Activated T-helper 1 cell treated with Interleukin-2 at 50 U/mL for 16 hours (primary cell): ENCODE measurements around the gene ZNF783.
"Not testable (repeated sequence)": the region's sequence is repeated elsewhere in the genome, so short reads cannot be mapped to it uniquely, and the experiment has no call there.

Experiments
- DNase-seq: peaks from one replicate; pipeline ENCODE4 v3.0.0-alpha.2; 2020; ENCODE audit warnings: low read depth

The ZNF783 gene

DNA sequence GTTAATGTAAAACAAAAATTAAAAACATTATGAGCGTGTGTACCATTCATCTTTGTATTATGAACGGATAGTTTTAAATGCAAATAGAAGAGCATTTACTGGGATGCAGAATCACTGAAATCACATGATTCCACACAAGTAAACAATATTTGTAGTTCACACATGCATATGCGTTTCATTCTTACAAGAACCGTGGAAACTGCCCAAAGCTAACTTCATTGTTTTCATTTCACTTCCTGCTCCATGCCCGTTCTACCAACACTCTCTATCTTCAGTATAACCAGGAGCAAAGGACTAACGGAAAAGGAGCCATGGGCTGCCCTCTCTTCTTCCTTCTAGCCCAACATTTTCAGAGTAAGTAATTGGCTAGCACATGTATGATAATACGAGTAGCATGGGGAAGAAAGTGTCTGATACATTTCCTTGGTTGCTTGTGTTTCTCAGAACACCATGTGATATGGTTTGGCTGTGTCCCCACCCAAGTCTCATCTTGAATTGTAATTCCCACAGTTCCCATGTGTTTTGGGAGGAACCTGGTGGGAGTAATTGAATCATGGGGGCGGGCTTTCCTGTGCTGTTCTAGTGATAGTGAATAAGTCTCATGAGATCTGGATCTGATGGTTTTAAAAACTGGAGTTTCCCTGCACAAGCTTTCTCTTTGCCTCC, 38.8 kb downstream of the ZNF783 start:
- no peak for DNase-seq

DNA sequence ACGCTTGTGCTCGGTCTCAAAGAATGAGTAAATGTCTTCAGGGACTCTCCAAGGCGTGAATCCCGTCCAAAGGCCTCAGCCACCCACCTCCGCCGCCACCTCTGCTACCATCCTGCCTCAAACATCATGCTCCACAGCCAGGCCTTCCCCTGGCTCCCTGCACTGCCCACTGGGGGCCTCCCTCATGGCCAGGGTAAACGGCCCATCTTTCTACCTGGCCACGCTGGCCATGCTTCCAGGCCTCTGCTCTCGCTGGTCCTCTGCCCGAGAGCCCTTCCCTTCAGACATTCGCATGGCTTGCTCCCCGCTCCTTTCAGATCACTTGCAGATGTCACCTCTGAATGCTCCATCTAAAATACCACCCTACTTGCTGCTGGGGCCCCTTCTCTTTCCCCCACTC, 40.2 kb downstream of the ZNF783 start:
- DNase-seq, result no peak

DNA sequence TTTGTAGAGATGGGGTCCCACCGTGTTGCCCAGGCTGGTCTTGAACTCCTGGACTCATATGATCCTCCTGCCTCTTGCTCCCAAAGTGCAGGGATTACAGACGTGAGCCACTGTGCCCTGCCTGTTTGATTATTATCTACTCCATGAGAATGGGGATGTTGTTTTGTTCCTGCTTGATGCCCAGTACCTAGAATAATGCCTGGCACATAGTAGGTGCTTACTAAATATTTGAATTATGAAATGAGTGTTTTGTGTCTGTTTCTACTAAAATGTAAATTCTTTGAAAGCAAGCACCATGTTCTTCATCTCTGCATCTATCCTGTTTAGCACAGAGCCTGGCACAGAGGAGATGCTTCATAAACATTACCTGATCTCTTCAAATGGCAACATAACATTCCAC, 40.9 kb downstream of the ZNF783 start:
- no peak for DNase-seq

DNA sequence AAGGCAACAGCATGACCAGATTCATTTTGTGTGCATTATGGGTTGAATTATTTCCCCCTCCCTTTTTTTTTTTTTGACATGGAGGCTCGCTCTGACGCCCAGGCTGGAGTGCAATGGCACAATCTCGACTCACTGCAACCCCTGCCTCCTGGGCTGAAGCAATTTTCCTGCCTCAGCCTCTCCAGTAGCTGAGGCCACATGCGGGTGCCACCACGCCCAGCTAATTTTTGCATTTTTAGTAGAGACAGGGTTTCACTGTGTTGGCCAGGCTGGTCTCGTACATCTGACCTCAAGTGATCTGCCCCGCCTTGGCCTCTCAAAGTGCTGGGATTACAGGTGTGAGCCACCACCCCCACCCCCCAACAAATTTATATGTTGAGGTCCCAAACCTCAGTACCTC, 42.0 kb downstream of the ZNF783 start:
- DNase-seq, result no peak

DNA sequence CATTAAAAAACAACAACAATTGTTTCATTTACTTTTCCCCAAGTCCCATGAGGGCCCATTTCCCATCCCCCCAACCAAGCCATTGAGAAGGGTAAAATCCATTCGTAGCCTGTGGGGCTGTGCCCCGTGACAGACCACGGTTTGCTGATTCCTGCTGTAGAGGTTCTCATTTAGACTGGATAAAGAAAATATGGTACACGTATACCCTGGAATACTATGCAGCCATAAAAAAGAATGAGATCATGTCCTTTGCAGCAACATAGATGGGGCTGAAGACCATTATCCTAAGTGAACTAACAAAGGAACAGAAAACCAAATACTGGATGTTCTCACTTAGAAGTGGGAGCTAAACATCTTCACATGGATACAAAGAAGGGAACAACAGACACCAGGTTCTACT, 44.9 kb downstream of the ZNF783 start:
- no peak for DNase-seq

DNA sequence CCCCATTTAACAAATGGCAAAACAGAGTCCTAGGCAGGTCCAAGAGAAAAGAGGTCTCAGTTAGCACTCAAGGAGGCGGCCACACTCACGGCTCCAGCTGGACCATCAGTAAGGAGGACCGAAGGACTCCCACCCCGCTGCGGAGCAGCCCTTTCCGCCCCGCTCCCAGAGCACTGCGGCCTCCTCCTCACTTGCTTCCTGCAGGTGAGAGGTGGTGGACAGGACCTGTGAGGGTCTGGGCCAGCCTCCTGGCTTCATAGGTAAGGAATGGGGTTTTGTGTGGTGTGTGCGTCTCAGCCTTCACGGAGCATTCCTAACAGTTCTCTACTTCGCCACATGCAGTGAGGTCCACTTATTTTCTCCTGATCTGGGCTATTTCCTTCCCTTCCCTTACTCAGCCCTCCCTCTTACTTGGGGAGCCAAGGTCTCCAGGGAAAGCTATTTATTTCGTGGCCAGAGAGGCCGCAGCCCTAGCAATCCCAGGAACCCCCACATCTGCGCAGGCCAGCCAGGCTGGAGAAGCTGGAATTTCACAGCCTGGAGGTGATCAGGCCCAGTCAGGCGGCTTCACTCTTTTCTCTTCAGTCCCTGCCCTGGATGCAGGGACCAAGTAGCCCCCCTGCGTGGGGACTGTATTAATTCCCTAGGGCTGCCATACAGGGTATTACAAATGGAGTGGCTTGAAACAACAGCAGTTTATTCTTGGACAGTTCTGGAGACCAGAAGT, 45.9 kb downstream of the ZNF783 start:
- DNase-seq, result no peak

DNA sequence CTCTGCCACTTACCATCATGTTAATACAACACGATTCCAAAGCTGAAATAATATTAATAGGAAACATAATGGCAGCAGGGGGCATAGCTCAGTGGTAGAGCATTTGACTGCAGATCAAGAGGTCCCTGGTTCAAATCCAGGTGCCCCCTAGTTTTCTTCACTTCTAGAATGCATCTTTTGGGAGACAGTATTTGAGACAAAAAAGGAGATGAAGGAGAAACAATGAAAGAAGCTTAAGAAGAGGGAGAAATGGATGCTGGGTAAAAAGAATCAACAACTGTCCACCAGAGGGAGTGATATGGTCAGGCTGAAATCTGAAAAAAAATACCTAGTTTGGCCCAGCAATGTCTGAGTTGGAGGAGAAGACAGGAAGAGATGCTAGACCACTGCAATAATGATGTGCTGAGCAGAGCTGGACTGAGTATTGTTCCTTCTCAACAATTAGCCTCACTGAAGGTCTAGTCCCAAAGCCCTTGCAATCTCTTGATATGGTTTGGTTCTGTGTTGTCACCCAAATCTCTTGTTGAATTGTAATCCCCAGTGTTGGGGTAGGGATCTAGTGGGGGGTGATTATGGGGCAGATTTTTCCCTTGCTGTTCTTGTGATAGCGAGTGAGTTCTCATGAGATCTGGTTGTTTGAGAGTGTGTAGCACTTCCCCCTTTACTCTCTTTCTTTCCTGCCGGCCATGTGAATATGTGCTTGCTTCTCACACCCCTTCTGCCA, 48.3 kb downstream of the ZNF783 start:
- no peak for DNase-seq

DNA sequence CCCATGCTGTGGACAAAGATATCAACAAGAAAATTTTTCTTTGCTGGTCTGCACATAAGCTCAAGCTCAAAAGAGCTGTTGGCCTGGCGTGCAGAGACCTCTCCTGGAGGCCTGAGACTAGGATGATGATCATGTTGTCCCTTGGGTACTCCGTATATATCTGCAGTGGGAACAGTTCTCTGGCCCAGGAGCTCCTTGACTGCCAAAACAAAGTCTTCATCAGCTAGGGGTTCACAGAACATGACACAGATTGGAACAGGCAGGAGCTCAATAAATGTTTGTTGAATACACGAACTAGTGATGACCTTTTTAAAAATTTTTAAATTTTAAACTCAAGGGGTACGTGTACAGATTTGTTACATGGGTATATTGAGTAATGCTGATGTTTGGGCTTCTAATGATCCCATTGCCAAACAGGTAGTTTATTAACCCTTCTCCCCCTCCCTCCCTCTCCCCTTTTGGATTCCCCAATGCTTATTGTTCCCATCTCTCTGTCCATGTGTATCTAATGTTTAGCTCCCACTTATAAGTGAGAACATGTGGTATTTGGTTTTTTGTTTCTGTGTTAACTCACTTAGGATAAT, 49.1 kb downstream of the ZNF783 start:
- DNase-seq, result no peak

DNA sequence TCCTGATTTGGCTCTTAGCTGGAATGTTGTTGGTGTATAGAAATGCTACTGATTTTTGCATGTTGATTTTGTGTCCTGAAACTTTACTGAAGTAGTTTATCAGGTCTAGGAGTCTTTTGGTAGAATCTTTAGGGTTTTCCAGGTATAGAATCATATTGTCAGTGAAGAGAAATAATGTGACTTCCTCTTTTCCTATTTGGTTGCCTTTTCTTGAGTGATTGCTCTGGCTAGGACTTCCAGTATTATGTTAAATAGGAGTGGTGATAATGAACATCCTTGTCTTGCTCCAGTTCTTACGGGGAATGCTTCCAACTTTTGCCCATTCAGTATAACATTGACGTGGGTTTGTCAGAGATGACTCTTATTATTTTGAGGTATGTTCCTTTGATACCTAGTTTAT, 52.0 kb downstream of the ZNF783 start:
- no peak for DNase-seq

DNA sequence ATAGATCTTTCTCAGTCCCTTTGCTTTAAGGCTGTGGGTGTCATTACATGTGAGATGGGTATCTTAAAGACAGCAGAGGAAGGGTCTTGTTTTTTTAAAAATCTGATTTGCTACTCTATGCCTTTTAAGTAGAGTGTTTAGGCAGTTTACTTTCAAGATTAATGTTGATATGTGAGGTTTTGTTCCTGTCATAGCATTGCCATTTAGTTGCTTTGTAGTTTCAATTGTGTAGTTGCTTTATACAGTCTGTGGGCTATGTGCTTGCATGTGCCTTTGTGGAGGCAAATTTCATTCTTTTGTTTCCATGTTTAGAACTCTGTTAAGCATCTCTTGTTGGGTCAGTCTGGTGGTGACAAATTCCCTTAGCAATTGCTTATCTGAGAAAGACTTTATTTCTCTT, 54.6 kb downstream of the ZNF783 start:
- no peak for DNase-seq

DNA sequence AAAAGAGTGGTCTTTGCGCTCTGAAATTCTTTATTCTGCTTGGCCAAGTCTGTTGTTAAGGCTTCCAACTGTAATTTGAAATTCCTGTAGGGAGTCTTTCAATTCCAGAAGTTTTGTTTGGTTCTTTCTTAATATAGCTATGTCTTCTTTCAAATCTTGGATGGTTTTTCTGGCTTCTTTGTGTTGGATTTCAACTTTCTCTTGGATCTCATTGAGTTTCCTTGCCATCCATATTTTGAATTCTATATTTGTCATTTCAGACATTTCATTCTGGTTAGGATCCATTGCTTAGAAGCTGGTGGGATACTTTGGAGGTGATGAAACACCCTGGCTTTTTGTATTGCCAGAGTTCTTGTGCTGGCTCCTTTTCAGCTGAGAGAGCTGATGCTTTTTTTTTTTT, 55.5 kb downstream of the ZNF783 start:
- DNase-seq, result no peak

DNA sequence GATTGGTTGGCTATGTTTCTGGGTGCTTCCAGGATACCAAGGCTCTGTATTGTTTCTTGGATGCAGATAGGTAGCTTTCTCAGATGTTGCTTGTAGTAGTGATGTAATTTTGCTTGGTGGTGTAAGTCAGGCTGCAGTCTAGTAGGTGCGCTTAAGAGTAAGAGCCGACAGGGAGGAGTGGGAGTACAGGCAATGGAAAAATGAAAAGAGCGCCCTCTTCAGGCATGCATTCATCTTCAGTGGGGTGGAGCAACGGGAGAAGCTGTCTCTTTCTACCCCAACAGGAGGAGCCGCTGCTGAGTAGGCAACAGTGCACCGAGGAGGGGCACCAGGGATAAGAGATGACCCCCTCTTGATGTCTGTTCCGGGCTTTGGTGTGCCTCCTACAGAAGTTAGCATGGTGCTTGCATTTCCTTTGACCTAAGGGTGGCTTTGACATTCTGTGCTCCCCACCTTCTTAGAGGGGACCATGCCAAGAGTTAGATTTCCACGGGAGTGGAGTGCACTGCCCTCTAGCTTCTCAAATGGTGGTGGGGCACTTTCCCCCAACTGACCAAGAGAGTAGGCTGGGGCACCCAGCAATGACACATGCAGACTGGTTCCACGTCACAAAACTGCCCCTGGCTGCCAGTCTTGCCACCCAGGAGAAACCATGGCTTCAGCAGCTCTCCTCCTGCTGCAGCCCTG, 56.1 kb downstream of the ZNF783 start:
- DNase-seq, result no peak

DNA sequence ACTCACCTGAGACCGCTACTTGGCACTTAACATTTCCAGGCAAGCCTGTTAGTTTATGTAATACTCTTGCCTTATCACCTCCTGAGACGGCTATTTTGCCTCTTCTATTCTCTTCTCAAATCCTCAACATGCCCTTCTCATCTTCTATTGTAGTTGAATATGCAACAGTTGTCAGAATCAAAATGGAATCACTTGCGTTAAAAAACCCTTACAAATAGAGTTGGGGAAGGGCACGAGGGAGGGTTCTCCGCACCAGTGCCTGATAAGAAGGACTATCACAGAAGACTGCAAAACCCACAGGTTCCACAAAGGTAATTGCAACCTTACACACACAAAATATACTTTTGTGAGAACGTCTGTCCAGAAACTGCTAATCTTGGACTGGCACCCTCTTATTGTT, 57.4 kb downstream of the ZNF783 start:
- no peak for DNase-seq

DNA sequence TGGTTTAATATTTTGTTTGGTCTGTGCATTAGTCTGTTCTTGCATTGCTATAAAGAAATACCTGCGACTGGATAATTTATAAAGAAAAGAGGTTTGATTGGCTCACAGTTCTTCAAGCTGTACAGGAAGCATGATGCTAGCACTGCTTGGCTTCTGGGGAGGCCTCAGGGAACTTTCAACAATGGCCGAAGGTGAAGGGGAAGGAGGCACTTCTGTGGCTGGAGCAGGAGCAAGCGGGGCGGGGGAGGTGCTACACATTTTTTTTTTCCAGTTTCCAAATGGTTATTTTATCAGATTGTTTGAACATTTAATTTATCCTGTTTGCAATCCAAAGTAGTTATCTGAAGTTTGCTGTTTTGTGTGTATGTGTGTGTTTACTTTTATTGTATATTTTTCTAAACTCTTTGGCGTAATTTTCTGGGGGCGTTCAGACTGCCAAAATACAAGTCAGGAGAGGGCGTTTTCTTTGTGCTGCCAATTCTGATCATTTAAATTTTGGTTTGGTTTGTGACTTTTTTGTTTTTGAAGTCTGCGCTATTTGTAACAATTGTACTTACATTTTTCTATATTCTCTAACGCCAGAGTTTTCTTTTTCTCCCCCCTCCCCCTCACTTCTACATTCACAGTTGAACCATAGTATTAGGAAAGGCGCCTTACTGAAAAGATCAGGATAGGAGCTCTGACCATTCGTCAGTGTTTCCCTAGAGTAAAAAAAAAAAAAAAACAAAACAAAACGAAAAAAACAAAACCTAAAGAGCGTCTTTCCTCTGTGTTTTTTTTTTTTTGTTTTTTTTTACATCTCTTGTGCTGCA, 58.5 kb downstream of the ZNF783 start:
- DNase-seq, result no peak

DNA sequence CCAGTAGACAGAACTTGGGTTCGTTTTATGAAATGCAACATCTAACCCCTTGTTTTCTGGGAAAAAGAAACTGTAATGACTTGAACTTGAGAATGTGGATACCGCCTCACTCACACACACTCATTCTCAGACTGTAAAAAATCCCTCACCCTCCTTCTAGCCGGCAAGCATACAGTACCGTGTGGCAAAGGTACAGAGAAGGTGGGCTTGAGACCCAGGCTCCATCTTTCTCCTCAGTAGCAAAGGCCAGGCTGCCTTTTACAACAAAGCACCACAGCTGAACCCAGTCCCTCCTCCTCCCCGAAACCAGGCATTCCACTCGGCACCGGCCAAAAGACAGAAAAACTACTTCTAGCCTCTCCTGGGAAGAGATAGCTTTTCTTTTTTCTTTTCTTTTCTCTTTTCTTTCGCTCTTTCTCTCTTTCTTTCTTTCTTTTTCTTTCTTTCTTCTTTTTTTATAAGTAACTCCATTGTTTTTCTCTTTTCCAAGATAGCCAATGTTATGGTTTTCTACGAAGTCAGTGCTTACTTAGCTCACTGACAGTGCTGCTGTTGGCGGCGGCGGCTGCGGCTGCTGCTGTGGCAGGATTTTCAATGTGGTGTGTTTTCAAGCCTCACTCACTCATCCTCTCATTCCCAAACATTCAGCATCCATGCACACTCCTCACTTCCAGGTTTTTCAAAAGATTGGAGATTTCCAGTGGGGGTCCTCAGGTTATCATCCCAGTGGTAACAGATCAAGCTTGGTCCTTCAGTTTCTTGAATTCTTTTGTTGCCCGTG, 59.3 kb downstream of the ZNF783 start:
- DNase-seq, result not testable (repeated sequence)

DNA sequence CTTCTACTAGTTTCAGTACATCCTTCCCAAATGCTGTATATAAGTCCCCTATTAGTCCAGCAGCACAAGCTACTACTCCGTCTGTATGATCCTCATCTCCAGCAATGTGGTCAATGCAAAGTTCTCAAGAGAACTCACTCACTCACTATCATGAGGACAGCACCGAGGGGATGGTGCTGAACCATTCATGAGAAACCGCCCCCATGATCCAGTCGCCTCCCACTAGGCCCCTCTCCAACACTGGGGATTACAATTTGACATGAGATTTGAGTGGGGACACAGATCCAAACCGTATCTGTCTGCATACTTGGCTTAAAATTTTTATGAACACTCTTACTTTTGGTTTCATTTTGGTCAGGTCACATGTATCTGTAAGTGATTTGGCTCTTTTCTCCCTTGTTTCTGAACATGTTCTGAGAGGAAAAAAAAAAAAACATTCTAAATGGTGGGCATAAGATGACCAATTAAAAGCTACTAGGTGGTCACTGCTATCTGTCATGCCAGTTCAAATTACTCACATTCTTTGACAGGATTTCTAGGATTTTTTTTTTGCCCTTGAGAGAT, 60.1 kb downstream of the ZNF783 start:
- DNase-seq, result no peak

DNA sequence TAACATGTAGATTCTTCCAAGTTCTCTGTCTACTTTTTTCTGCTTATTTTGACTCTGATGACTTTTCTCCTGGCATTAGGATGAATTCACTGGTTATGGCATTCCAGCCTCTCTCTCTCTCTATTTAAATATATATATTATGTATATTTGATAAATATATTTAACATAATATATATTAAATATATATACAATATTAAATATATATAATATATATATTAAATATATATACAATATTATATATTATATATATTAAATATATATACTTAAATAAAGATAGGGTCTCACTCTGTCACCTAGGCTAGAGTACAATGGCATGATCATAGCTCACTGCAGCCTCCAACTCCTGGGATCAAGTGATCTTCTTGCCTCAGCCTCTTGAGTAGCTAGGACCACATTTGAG, 60.7 kb downstream of the ZNF783 start:
- DNase-seq, result no peak

DNA sequence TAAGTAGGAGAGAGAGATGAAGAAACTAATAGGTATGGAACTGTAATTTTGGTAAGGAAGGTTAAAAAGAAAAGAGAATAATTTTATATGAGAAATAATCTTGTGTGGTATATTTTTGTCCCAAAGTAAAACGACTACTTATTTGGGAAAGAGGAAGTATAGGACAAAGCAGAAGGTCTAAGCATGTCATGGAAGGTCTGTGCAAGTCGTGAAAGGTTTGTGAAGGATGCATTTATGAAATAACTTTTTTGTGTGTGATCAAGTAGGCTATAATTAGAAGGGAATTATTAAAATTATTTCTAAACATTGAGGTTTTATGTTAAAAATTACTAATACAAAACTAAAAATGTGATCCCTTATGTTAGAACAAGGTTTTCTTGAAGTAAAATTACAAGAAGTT, 63.3 kb downstream of the ZNF783 start:
- DNase-seq, result no peak

DNA sequence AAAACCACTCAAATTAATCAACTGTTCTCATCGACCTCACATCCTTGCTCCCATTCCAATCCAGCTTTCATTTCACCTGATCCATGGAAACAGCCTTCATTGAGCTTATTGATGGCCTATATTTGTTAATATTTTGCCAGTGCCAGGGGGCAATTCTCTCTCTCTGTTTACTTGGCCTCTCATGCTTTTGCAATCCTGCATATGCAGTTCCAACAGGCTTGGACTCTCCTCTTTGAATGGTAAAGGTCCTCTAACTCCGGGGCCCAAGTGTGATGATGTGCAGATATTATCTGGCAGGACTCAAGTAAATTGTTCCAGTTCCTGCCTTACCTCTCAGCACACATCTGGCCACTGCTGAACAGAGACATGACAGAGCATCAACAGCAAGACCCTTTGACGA, 67.3 kb downstream of the ZNF783 start:
- no peak for DNase-seq

DNA sequence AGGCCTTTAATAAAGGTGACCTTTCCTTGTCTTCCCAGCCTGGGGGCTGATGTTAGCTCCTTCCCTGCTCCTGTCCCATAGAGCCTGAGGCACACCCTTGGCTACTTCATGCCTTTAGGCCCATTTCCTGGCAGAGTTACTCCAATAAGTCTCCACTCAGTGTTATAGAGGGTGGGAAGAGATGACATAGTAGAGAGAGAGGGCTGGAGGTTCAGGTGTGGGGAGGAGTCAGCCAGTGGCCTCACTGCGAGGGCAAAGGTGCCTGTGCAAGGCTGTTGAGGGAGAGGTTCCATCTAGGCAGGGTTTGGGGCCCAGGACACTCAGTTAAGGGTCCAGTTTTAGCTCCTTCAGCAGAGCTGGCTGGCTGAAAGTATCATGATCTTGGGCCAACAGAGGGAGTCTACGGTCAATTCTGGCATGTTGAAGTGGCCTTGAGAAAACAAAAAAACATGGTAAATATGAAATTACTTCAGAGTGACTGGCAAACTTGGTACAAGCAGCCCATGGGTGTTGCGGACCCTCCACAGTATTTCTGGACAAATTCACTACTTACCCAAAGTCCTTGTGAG, 67.9 kb downstream of the ZNF783 start:
- DNase-seq, result no peak
